AG20443 (cell line): ENCODE results near the gene NANS.
"Not testable (repeated sequence)": the region's sequence is repeated elsewhere in the genome, so short reads cannot be mapped to it uniquely, and the experiment has no call there.

Experiments used
- DNase-seq: peaks from one replicate; pipeline ENCODE4 v3.0.0; 2012; ENCODE audit warnings: low spot score, mixed read lengths

Gene NANS

DNA sequence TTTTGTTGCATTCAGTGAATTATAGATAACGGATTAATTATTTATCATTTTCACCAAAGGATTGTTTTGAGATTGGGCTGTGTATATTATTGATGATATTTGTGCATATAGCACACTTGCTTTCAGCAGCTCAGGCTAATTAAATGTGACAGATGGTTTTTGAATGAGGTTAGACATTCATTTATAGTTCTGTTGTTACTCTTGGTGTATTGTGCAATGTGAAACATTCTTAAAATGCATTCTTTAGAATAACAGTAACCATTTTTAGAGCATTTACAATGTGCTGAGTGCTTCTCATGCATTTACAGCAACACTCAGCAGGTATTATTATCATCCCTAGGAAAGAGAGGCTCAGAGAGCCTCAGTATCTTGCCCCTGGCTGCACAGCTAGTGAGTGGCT lies 23.8 kb downstream of the NANS start:
- DNase-seq = no peak

DNA sequence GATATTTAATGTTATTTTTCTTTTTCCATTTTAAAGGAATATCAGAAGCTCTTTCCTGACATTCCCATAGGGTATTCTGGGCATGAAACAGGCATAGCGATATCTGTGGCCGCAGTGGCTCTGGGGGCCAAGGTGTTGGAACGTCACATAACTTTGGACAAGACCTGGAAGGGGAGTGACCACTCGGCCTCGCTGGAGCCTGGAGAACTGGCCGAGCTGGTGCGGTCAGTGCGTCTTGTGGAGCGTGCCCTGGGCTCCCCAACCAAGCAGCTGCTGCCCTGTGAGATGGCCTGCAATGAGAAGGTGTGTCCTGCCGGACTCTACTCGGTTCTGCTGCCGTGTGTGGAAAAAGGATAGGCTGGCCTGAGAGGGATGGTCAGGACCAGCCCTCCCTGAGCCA lies 24.2 kb downstream of the NANS start:
- DNase-seq = no peak

GRCh38 chr9:98081477-98082219 lies 25.1 kb downstream of the NANS start:
- peak; percentile 35 for DNase-seq

GRCh38 chr9:98083061-98083501 lies 26.5 kb downstream of the NANS start:
- DNase-seq = no peak

GRCh38 chr9:98083566-98084183 lies 27.1 kb downstream of the NANS start:
- DNase-seq = no peak

GRCh38 chr9:98084396-98084795 lies 27.9 kb downstream of the NANS start:
- no peak for DNase-seq

DNA sequence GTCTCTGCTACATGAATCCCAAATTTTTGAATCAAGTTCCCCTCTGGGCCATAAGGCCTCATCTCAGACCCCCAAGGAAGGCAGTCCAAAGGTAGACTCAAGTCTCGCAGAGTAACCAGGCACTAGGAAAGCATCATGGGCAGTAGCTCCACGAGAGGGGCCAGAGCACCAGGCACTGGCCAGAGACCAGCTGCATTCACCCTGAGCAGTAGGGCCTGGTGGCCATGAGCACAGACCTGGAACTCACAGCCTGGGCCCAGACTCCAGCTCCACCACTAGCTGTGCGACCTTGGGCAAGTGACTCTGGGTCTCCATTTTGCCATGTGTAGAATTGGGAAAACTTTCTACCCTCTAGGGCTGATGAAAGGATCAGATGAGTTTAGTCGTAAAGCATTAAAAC lies 28.5 kb downstream of the NANS start:
- no peak for DNase-seq

DNA sequence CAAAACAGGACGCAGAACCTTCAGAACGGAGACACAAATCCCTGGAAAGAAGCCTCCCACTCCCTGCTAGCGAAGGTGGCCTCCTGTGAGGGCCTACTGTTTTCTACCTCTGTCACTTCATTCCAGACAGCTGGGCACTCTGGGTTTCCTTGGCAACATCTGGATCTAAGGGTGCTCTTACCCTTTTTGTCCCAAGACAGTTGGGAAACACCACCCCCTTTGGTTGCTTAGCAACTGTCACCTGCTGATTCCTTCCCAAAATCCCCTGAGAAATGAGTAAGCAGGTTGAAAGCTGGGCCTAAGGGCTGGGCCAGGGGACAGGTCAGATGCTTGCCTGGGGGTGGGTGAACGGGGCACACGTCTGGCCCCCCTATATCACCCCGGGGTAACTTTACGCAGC lies 29.4 kb downstream of the NANS start:
- no peak for DNase-seq

GRCh38 chr9:98086461-98086860 lies 29.9 kb downstream of the NANS start:
- DNase-seq = no peak

DNA sequence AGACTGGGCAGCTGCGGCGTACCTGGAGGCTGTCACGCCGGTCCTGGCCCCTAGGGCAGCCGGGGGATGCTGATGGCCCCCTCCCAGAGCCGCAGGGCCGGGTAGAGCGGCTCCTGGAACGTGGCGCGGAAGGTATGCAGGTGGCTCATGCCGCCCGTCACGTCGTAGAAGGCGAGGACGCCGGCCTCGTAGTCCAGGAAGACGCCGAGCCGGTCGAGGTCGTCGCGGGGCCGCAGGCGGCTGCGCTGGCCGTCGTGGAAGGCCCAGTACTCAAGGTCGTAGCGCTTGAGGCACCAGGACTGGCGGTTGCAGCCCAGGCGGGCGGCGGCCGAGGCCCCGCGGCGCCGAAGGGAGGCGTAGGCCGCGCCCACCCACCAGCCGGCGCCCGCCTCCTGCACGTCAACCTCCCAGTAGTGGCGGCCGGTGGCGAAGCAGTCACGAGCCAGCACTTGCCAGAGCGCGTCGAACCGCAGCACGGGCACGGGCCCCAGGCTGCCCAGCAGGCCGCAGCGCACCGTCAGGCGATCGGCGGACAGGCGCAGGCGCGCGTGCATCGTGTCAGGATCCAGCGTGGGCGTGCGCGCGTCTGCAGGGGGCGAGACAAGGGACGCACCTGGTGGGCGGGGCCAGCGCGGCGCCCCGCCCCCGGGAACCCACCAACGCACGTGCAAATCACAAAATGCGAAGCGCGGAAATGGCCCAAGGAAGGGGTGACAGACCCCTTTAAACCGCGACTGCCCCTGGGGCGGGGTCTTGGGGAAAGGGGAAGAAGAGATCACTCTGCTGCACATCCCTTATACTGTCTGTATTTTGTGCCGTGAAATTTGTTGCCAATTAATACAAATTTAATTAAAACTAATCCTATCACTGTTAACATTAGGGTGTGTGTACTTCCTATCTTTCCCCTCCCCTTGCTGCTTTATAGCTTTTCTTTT lies 31.2 kb downstream of the NANS start:
- DNase-seq = peak; percentile 83

- DNase-seq = not testable (repeated sequence)
Measured at GRCh38 chr9:98090674-98091073, 34.1 kb downstream of the NANS start.

DNA sequence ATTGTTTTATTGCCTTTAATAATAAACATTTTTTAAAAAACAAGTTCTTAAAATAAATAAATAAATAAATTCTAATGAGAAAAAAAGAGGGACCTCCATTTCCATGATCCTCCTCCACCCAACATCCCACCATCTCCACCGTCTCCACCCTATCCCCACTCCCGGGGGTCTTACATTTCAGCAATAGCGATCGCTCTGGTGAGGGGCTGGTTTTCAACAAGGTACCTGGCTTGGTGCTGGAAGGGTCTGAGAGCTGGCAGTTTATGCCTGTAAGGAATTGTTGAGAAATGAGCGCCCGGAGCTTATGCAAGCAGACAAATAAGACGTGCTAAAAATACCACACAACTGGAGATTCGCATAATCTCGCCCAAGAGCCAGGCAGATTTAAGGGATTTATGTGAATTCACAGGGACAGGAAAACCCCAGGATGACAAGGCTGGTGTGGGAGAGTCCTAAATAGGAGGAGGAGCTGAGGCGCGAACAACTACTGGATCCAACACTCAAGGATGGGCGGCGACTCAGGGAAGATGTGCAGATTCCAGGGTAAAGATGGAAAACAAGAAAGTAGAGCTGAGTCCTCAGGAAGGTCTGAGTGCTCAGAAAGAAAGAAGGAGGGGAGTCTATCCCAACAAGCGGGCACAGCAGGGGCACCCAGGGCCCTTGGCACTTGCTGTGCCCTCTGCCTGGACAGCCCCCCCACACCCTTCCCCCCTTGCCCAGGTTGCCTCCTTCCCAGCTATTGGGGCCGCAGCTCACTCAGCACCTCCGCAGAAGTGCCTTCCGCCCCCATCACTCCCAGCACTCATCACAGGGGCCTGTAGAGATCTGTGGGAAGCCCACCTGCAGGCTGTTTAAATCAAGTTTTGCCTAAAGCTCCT lies 35.4 kb downstream of the NANS start:
- DNase-seq = peak; percentile 64

DNA sequence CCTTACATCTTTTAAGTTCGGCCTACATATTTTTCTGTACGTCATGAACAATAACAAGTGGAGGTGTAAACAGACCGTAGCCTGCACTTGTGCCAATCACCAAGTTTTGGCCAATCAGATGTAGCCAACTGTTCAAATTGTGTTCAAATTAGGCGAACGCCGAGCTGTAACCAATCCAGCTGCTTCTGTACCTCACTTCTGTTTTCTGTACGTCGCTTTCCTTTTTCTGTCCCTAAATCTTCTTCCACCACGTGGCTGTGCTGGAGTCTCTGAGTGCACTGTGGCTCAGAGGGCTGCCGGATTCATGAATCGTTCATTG lies 36.0 kb downstream of the NANS start:
- no peak for DNase-seq

- DNase-seq = no peak
Measured at GRCh38 chr9:98094316-98094715, 37.8 kb downstream of the NANS start.

- no peak for DNase-seq
Measured at GRCh38 chr9:98094851-98095250, 38.3 kb downstream of the NANS start.

GRCh38 chr9:98095401-98095800 lies 38.9 kb downstream of the NANS start:
- DNase-seq = no peak

- DNase-seq = no peak
Measured at GRCh38 chr9:98096091-98096490, 39.6 kb downstream of the NANS start.

- no peak for DNase-seq
Measured at GRCh38 chr9:98097836-98098235, 41.3 kb downstream of the NANS start.

DNA sequence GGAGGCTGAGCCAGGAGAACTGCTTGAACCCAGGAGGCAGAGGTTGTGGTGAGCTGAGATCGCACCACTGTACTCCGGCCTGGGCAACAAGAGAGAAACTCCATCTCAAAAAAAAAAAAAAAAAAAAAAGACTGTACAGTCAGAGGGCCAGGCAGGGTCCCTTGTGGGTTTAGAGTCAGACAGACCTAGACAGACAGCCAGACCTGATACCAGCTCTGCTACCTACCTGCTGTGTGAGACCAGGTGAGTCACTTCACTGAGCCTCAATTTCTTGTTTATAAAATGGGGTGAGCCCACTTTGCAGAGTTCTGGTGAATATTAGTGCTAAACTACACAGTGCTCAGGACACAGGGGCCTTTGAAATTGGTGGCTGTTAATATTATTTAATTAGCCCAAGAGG lies 42.8 kb downstream of the NANS start:
- DNase-seq = no peak

GRCh38 chr9:98099898-98100297 lies 43.4 kb downstream of the NANS start:
- DNase-seq = no peak

- no peak for DNase-seq
Measured at GRCh38 chr9:98100456-98100855, 43.9 kb downstream of the NANS start.

- DNase-seq = no peak
Measured at GRCh38 chr9:98101416-98101815, 44.9 kb downstream of the NANS start.
